Measurements from ENCODE around the gene NSD1.

The NSD1 gene

DNA sequence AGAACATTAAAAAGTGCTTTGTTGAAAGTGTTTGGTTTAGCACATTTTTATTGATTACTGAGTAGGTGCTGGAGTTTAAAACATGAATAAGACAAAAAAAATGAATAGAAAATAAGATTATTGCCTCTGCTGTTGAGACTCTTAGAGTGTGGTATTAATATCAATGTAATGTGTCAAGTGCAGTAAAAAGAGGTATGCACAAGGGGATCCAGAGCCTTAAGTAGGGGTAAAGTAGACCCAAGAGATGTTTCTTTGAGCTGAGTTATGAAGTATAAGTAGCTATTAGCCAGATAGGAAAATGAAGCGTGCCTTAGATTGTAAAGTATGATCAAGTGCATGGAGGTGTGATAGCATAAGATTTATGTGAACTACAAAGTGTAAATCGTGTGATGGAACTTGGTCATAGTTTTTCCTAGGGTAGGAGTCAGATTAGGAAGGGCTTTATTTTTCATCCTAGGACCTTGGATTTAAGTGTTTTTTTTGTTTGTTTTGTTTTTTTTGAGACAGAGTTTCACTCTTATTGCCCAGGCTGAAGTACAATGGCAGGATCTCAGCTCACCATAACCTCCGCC is 45.2 kb downstream of the NSD1 start:
- TF ChIP-seq, protein P1, sequence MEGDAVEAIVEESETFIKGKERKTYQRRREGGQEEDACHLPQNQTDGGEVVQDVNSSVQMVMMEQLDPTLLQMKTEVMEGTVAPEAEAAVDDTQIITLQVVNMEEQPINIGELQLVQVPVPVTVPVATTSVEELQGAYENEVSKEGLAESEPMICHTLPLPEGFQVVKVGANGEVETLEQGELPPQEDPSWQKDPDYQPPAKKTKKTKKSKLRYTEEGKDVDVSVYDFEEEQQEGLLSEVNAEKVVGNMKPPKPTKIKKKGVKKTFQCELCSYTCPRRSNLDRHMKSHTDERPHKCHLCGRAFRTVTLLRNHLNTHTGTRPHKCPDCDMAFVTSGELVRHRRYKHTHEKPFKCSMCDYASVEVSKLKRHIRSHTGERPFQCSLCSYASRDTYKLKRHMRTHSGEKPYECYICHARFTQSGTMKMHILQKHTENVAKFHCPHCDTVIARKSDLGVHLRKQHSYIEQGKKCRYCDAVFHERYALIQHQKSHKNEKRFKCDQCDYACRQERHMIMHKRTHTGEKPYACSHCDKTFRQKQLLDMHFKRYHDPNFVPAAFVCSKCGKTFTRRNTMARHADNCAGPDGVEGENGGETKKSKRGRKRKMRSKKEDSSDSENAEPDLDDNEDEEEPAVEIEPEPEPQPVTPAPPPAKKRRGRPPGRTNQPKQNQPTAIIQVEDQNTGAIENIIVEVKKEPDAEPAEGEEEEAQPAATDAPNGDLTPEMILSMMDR (IDR thresholded peaks at IDR 0.05): no peak

DNA sequence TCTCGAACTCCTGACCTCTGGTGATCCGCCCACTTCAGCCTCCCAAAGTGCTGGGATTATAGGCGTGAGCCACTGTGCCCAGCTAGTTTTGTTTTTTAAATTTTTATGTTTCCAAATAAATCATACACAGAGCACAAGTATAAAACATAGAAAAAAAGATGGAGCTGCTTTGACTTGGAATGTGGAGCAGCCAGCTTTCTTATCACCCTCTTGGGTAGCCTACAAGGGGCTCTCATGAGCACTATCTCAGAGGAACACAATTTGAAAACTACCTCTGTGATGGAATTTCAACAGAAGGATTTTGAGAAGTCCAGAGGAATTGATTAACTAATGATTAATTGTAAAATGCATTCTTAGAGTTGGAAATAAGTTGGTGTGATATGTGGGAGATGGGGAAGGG is 45.9 kb downstream of the NSD1 start:
- TF ChIP-seq, protein P1 (IDR thresholded peaks at IDR 0.05): no peak

DNA sequence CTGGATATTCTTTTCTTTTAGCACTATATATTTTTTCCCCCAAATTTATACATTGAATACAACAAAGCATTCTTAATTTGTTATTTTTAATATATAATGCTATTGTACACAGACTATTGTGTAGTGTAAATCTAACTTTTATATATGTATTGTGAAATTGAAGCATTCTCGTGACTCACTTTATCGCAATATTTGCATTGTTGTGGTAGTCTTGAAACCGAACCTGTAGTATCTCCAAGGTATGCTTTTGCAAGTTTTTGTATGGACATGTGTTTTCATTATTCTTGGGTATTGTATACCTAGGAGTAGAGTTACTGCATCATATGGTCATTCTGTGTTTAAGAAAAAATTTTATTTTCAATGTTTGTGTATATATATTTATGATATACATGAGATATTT is 49.6 kb downstream of the NSD1 start:
- TF ChIP-seq, protein P1 (IDR thresholded peaks at IDR 0.05): no peak

DNA sequence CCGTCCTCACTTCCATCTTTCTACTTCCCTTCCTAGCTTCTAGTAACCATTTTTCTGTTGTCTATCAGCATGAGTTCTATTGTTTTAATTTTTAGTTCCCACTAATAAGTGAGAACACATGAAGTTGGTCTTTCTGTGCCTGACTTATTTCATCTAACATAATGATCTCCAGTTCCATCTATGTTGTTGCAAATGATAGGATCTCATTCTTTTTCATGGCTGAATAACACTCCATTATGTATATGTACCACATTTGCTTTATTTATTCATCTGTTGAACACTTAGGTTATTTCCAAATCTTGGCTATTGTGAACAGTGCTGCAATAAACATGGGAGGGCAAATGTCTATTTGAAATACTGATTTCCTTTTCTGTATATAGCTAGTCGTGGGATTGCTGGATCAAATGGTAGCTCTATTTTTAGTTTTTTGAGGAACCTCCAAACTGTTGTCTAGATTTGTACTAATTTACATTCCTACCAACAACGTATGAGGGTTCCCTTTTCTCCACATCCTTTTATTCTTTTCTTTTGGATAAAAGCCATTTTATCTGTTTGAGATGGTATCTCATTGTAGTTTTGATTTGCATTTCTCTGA is 50.3 kb downstream of the NSD1 start:
- TF ChIP-seq, protein P1 (IDR thresholded peaks at IDR 0.05): no peak

DNA sequence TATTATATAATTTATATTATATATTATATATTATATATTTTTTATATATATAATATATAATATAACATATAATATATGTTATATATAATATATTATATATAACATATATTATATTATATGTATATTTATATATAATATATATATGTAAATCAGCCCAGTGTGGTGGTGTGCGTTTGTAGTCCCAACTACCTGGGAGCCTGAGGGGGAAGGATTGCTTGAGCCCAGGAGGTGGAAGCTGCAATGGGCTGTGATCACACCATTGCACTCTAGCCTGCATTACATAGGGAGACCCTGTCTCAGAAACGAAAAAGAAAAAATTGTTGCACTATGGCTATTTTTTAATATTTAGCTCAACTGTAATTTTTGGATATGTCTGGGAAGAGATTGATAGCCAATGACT is 52.4 kb downstream of the NSD1 start:
- TF ChIP-seq, protein P1 (IDR thresholded peaks at IDR 0.05): no peak

DNA sequence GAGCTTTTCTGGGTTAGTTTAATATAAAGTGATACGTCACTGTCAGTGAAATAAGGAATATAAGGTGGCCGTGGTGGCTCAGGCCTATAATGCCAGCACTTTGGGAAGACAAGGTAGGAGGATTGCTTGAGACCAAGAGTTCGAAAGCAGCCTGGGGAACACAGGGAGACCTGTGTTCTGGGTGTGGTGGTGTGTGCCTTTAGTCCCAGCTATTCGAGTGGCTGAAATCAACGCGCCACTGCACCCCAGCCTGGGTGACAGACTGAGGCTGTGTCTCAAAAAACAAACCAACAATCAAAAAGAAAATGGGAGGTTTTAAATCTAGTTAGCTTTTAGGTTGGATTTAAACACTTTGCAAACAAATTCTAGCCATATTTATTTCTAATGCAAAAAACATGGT is 53.1 kb downstream of the NSD1 start:
- TF ChIP-seq, protein P1 (IDR thresholded peaks at IDR 0.05): no peak

DNA sequence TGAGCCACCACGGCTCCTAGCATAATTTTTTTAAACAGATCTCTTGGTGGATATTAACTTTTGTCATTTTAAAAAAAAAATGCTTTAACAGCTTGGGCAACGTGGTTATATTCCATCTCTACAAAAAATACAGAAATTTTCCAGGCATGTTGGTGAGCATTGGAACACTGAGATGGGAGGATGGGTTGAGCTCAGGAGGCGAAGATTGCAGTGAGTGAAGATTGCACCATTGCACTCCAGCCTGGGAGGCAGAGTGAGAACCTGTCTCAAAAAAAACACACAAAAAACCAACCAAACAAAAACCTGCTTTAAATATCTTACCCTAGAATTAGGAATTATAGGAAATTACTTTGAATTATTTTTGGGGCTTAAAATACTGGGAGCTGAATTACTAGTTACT is 55.2 kb downstream of the NSD1 start:
- TF ChIP-seq, protein P1 (IDR thresholded peaks at IDR 0.05): no peak

DNA sequence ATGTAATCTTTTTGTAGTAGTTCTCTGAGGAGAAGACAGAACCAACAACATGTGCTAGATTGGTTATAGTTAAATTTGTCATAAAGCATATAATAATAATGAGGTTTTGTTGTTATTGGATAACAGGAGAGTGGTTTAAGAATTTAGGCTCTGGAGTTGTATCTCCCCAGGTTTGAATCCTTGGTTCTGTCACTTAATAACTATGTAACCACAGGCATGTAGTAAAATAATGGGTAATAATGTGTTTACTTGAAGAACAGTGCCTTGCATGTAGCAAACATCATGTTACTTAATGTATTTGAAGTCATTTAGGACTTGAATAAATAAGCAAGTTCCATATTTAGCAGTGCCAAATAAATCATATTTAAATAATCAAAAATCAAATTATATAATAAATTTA is 55.8 kb downstream of the NSD1 start:
- TF ChIP-seq, protein P1 (IDR thresholded peaks at IDR 0.05): no peak
